ENCODE data around the gene SHOC2.

Gene SHOC2

DNA sequence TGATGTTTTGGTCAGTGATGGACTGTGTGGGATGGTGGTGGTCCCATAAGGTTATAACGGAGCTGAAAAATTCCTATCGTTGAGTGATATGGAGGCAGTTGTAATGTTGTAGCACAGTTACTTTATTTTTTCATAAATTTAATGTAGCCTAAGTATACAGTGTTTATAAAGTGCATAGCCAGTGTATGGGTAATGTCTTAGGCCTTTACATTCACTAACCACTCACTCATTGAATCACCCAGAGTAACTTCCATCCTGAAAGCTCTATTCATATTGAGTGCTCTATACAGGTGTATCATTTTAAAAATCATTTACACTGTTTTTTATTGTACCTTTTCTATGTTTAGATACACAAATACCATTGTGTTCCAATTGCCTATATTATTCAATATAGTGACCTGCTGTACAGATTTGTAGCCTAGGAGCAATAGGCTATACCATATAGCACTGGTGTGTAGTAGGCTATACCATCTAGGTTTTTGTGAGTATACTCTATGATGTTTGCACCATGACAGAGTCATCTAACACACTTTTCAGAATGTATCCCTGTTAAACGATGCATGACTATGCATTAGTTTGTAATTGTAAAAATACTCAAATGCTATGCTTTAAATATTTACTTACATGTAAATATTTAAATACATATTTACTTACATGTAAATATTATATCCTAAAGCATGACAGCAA is 26.7 kb upstream of the SHOC2 start:
- TF ChIP-seq, protein P1, sequence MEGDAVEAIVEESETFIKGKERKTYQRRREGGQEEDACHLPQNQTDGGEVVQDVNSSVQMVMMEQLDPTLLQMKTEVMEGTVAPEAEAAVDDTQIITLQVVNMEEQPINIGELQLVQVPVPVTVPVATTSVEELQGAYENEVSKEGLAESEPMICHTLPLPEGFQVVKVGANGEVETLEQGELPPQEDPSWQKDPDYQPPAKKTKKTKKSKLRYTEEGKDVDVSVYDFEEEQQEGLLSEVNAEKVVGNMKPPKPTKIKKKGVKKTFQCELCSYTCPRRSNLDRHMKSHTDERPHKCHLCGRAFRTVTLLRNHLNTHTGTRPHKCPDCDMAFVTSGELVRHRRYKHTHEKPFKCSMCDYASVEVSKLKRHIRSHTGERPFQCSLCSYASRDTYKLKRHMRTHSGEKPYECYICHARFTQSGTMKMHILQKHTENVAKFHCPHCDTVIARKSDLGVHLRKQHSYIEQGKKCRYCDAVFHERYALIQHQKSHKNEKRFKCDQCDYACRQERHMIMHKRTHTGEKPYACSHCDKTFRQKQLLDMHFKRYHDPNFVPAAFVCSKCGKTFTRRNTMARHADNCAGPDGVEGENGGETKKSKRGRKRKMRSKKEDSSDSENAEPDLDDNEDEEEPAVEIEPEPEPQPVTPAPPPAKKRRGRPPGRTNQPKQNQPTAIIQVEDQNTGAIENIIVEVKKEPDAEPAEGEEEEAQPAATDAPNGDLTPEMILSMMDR (IDR thresholded peaks at IDR 0.05; ENCODE audit: low read depth, low read length), result no peak
- TF ChIP-seq EZH2phosphoT487 (IDR thresholded peaks at IDR 0.05; ENCODE audit: low read depth), result no peak
- Histone ChIP-seq H3K27ac (ENCODE audit: low read length) (no peak overlapping the region), H3K79me2 (ENCODE audit: low read length) (no peaks in the 10 kb centered on the region), H3K4me1 (ENCODE audit: low read length) (0 out of 2 replicates have a peak, but pooled peaks cover 2% of the 10 kb centered on the region), H3K4me2 (ENCODE audit: low read length) (no peak overlapping the region), H3K4me3 (ENCODE audit: low read length) (no peak overlapping the region), H2AFZ (ENCODE audit: low read depth, low read length) (no peak overlapping the region), H3K9ac (ENCODE audit: low read length) (no peak overlapping the region), H4K20me1 (ENCODE audit: insufficient read depth, low read length) (no peaks in the 10 kb centered on the region), H3K9me3 (ENCODE audit: insufficient read depth, low read length) (no peaks in the 10 kb centered on the region), H3K27me3 (ENCODE audit: low read depth, low read length) (no peaks in the 10 kb centered on the region), H3K36me3 (replicated peaks; ENCODE audit: low read depth, low read length) (peaks cover 14% of the 10 kb centered on the region)

DNA sequence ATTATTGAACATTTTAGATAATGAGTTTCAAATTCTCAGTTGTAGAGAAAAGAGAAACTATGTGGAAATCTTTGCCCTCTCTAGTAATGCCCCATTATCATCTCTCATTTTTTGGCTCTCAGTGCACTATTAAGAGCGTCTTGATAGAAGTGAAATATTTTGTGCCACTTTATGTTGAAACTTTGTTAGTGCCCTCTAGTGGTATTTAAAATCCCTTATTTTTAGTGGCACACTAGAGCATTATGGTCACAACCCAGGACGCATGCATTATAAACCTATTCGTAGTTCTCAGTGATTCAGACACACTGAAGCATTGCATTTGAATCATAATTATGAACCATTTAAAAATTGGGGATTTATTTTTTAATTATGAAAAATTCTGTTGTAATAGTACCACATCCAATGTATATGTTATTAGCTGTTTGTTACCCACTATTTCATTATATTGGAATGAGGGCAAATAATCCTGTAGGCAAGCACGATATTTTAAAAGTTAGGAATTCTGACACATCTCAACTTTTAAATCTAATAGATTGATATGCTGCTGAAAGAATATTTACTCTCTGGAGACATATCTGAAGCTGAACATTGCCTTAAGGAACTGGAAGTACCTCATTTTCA is 25.7 kb upstream of the SHOC2 start:
- Histone ChIP-seq H2AFZ (ENCODE audit: low read depth, low read length) (no peak overlapping the region), H4K20me1 (ENCODE audit: insufficient read depth, low read length) (no peaks in the 10 kb centered on the region), H3K79me2 (ENCODE audit: low read length) (no peaks in the 10 kb centered on the region), H3K36me3 (replicated peaks; ENCODE audit: low read depth, low read length) (peaks cover 14% of the 10 kb centered on the region), H3K4me1 (ENCODE audit: low read length) (0 out of 2 replicates have a peak, but pooled peaks cover 2% of the 10 kb centered on the region), H3K27me3 (ENCODE audit: low read depth, low read length) (no peaks in the 10 kb centered on the region), H3K9ac (ENCODE audit: low read length) (no peak overlapping the region), H3K4me3 (ENCODE audit: low read length) (no peak overlapping the region), H3K4me2 (ENCODE audit: low read length) (no peak overlapping the region), H3K27ac (ENCODE audit: low read length) (no peak overlapping the region), H3K9me3 (ENCODE audit: insufficient read depth, low read length) (no peaks in the 10 kb centered on the region)
- TF ChIP-seq, protein P1 (IDR thresholded peaks at IDR 0.05; ENCODE audit: low read depth, low read length), result peak; percentile 60
- TF ChIP-seq EZH2phosphoT487 (IDR thresholded peaks at IDR 0.05; ENCODE audit: low read depth), result no peak

DNA sequence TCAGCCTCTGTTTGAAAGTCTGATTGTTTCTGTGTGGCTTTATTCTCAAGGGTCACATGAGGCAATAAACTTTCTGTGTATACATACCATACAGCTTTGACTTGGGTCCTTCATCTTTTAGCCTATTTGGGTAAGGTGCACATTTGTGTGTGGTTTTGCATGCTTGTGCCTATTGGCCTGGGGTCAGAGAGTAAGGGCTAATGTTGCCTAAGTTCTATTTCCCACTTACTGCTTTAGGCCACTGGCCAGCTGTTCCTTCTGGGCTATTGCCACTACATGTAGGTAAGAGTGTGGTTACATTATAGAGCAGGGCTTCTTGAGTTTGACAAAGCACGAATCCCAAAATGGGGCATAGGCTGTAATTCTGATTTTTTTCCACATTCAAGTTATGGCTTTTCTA is 22.2 kb upstream of the SHOC2 start:
- Histone ChIP-seq H3K36me3 (replicated peaks; ENCODE audit: low read depth, low read length) (peaks cover 17% of the 10 kb centered on the region), H3K9ac (ENCODE audit: low read length) (no peak overlapping the region), H3K4me2 (ENCODE audit: low read length) (no peak overlapping the region), H4K20me1 (ENCODE audit: insufficient read depth, low read length) (no peaks in the 10 kb centered on the region), H3K9me3 (ENCODE audit: insufficient read depth, low read length) (no peaks in the 10 kb centered on the region), H3K4me3 (ENCODE audit: low read length) (no peak overlapping the region), H2AFZ (ENCODE audit: low read depth, low read length) (no peak overlapping the region), H3K27me3 (ENCODE audit: low read depth, low read length) (no peaks in the 10 kb centered on the region), H3K27ac (ENCODE audit: low read length) (no peak overlapping the region), H3K4me1 (ENCODE audit: low read length) (0 out of 2 replicates have a peak, but pooled peaks cover 2% of the 10 kb centered on the region), H3K79me2 (ENCODE audit: low read length) (no peaks in the 10 kb centered on the region)
- no peak for TF ChIP-seq EZH2phosphoT487 (IDR thresholded peaks at IDR 0.05; ENCODE audit: low read depth)
- TF ChIP-seq, protein P1 (IDR thresholded peaks at IDR 0.05; ENCODE audit: low read depth, low read length), result no peak

DNA sequence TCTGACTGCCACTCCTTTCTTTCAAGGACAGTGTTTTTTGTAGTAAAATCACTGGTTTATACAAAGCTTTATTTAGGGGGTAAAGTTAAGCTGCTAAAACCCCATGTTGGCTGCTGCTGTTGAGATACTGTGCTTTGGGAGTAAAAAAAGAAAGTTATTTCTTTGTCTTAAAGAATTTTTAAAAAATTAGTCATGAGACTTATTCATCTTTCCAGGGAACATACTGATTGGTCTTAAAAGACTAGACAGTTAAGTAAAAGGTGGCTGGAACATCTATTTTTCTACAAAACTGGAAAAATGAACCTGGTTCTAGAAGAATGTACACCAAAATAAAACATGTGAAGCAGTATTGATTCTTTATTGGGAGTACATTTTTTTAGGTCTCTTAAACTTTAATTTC is 21.0 kb upstream of the SHOC2 start:
- Histone ChIP-seq H2AFZ (ENCODE audit: low read depth, low read length) (no peak overlapping the region), H3K9ac (ENCODE audit: low read length) (no peak overlapping the region), H3K27me3 (ENCODE audit: low read depth, low read length) (no peaks in the 10 kb centered on the region), H3K4me2 (ENCODE audit: low read length) (no peak overlapping the region), H3K79me2 (ENCODE audit: low read length) (no peaks in the 10 kb centered on the region), H3K27ac (ENCODE audit: low read length) (no peak overlapping the region), H4K20me1 (ENCODE audit: insufficient read depth, low read length) (no peaks in the 10 kb centered on the region), H3K4me1 (ENCODE audit: low read length) (0 out of 2 replicates have a peak, but pooled peaks cover 1% of the 10 kb centered on the region), H3K9me3 (ENCODE audit: insufficient read depth, low read length) (no peaks in the 10 kb centered on the region), H3K4me3 (ENCODE audit: low read length) (no peak overlapping the region), H3K36me3 (replicated peaks; ENCODE audit: low read depth, low read length) (peaks cover 17% of the 10 kb centered on the region)
- TF ChIP-seq EZH2phosphoT487 (IDR thresholded peaks at IDR 0.05; ENCODE audit: low read depth), result no peak
- TF ChIP-seq, protein P1 (IDR thresholded peaks at IDR 0.05; ENCODE audit: low read depth, low read length), result no peak
